ENCODE results near the gene RHBDL3. TPM values are rescaled to one million over a fixed set of nuclear protein-coding genes. Genes with fewer than 3 reads are reported as not detected.

RHBDL3 gene
- total and polyA plus RNA-seq, 10 of the 15 experiments (the other 5 are each of a cell fraction or from before 2014, with no cell fraction given) = 0.04 to 0.24 (median 0.04) TPM; not detected in 5

- TF ChIP-seq SIN3A (IDR thresholded peaks at IDR 0.05; ENCODE audit: low read depth, low read length) (no peak), E2F4 (IDR thresholded peaks at IDR 0.05; ENCODE audit: low read depth, low read length) (no peak), TCF3 (IDR thresholded peaks at IDR 0.05; ENCODE audit: borderline replicate concordance, insufficient read depth, low read depth, low read length) (no peak), ZBTB33 (IDR thresholded peaks at IDR 0.05) (no peak), NFIC (IDR thresholded peaks at IDR 0.05; ENCODE audit: low read depth, low read length) (no peak), SUZ12 (IDR thresholded peaks at IDR 0.05; ENCODE audit: unreplicated experiment) (no peak), JUND (IDR thresholded peaks at IDR 0.05; ENCODE audit: low read depth, low read length) (no peak), ETV6 (conservative IDR thresholded peaks at IDR 0.05 in 1 of 2, IDR thresholded peaks at IDR 0.05 in 1 of 2; ENCODE audit: borderline replicate concordance in 1 of 2, low read depth in 1 of 2) (no peak), TCF7 (IDR thresholded peaks at IDR 0.05; ENCODE audit: borderline replicate concordance) (no peak), RBBP5 (conservative IDR thresholded peaks at IDR 0.05) (no peak), SPI1 (IDR thresholded peaks at IDR 0.05; ENCODE audit: borderline replicate concordance, insufficient read depth, low read depth, low read length) (no peak; the same call in 1 of the 2 replicates), CBX5 (IDR thresholded peaks at IDR 0.05; ENCODE audit: low read depth) (no peak), IKZF1 (conservative IDR thresholded peaks at IDR 0.05) (no peak), SIX5 (IDR thresholded peaks at IDR 0.05; ENCODE audit: low read depth, low read length, severe bottlenecking) (no peak), CREM (IDR thresholded peaks at IDR 0.05; ENCODE audit: low read depth) (no peak)
These were observed 75.7 kb downstream of the RHBDL3 start (continued) for GRCh38 chr17:32341141-32341856.
